Measurements from ENCODE around the gene ATAD3C. TPM values are rescaled to one million over a fixed set of nuclear protein-coding genes. Genes with fewer than 3 reads are reported as not detected.
"Not testable (repeated sequence)": the region's sequence is repeated elsewhere in the genome, so short reads cannot be mapped to it uniquely, and the experiment has no call there.

The ATAD3C gene
- total RNA-seq, 1 experiment from 2014 or later: 0.14 TPM

DNA sequence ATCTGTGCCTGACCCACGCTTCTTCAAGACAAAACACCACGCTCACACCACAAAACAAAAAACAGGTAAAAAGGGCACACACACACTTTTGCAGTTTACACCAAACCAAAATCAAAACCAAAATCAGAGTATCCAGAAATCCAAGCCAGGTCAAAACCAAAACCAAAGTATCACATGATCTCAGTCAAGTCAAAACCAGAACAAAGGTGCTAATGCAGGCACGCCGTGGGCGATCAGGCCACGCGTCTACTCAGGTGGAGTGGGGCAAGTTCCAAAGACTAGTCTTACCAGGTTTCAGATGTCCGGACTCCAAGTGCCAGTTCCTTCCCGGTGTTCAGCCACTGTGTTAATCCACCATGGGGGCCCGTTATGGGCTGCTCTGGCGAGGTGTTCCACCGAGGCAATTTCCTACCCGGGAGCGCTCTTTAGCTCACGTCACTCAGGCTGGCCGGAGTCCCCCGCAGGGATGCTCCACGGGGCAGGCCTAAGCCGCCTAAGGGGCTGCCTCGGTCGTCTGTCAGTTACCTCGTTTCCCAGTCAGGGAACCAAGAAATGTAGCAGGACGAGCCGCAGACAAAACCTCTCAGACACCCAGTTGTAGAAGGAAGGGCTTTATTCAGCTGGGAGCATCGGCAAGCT, 31.5 kb upstream of the ATAD3C start:
- in situ Hi-C loops (cut with HindIII; ENCODE audit: low sequenced_read_pairs); DNase-seq (ENCODE audit: low spot score): not testable (repeated sequence)

DNA sequence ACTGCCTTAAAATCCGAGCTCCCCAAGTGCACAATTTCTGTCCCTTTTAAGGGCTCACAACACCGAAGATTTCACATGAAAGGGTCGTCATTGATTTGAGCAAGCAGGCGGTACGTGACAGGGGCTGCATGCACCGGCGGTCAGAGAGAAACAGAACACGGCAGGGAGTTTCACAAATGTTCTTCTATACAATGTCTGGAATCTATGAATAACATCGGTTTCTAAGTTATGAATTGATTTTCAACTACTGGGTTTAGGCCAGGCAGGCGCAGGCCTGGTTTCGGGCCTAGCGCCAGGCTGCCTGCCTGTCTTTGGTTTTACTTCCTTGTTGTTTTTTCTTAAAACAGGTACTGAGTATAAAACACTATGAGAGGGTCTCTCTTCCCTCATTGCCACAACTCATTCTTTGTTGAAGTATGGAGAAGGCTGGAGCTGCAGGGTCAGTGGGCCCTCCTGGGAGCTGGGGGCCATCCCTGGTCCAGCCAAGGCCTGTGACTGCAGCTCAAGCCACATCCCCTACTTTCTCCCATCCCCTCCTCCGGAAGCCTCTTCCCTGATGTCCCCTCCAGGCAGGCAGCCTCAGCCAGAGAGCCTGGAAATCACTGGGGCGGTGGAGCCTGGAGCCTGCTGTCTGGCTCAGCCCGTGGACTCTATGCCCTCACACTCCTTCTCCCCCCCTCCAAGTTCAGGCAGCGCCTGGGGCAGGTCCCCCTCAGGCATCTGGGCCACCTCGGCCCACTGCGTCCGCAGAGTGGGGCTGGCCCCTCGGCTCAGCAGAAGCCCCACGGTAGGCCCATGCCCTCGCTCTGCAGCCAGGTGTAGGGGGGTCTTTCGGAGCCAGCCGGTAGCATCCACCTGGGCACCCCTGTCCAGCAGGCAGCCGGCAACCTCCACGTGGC, 30.8 kb upstream of the ATAD3C start:
- no peak for DNase-seq (ENCODE audit: low spot score)
- in situ Hi-C loops (cut with HindIII; ENCODE audit: low sequenced_read_pairs): no loop called here

DNA sequence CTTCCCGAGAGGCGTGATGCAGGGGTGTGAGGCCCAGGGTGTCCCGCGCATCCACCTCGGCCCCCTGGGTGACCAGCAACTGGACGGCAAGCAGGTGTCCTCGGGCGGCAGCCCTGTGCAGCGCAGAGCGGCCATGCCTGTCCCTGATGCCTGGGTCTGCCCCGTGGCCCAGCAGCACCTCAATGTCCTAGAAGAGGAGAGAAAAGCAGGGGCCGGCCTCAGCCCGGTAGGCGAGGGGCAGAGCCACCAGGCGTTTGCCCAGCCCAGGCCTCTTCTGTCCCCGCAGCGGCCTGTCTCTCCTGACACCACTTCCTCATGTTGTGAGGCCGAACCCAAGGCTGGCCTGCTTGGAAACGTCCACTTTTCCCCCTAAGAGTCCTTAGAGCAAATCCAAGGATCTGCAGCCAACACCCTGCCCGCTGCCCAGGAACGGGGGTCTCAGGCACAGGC, 30.1 kb upstream of the ATAD3C start:
- no peak for DNase-seq (ENCODE audit: low spot score)
- in situ Hi-C loops (cut with HindIII; ENCODE audit: low sequenced_read_pairs): no loop called here

DNA sequence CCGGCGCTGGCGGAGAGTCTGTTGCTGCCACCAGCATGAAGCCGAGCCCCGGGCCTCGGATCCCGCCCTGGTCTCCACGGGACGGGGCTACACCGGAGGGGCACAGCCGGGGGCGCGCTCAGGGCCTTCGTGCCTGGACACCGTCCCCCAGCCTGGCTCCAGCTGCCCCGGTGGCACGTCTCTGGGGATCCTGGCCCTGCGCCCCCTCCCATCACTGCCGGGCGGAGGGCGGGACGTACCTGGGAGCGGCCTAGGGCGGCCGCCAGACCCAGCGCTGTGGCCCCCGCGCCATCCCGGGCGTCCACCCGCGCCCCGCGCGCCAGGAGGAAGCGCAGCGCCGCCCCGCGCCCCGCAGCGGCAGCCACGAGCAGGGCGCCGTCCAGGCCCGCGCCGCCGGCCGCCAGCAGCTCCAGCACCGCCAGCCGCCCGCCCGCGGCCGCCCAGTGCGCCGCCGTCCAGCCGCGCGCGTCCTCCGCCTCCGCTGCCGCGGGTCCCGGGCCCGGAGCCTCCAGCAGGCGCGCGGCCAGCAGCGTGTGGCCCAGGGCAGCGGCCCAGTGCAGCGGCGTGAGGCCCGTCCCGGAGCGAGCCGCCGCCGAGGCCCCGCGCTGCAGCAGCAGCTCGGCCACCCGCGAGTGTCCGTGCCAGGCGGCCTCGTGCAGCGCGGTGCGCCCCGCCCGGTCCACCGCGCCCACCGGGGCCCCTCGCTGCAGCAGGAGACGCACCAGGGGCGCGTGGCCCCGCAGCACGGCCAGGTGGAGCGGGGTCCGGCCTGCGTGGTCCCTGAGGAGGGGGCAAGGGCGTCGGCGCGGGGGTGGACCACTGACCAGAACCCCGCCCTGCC, 29.5 kb upstream of the ATAD3C start:
- no peak for DNase-seq (ENCODE audit: low spot score)
- in situ Hi-C loops (cut with HindIII; ENCODE audit: low sequenced_read_pairs): no loop called here

DNA sequence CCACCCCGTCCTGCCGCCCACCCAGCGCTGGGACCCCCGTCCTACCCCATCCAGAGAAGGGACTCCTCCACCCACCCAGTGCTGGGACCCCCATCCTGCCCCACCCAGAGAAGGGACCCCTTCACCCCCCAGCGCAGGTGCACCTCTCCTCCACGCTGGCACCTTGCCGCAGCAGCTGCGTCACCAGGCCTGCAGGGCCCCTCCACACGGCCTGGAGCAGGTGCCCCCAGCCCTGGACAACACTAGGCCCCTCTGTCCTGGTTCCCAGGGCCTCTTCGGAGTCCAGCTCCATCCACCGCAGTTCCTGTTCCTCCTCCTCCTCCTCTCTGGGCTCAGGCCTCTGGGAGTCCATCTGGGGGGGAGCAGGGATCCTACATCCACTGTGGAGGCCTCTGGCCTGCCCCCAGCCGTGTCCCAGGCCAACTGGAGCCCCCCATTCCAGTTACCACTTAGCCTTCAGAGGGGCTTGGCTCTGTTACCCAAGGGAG, 28.8 kb upstream of the ATAD3C start:
- DNase-seq (ENCODE audit: low spot score): no peak
- in situ Hi-C loops (cut with HindIII; ENCODE audit: low sequenced_read_pairs): no loop called here

DNA sequence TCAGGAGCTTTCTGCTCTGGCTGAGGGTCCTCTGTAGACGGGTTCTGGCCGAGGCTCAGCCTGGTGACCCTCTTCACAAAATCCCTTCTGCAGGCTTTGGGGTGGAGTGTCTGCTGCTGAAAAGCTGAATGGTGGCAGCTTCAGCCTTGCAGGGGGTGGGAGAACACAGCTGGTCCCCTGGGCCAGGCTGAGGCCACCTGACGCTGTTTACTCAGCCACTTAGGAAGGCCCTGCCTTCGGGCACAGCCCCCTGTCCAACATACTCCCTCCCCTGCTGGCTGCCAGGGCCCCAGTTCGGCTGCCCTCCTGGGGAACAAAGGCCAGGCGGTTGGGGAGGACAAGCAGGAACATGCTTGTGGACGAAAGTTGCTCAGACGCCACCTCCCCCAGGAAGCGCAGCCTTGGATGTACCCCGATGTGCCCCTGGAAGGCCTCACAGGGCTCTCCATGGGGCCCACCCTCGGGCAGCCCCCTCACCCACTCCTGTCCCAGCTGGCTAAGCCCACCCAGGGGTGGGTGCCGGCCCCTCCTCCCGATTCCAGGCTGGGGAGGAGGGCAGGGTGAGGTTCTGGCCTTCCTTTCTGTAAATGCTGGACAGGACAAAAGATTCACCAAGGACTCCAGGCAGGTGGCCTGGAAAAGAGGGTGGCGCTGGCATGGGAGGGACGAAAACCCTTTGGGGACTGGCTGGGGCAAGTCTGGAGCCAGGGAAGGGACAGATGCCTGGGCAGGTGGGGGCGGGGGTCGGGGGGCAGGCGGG, 28.2 kb upstream of the ATAD3C start, which contains the start of gene ANKRD65:
TSS of gene ANKRD65 (minus strand) at position 130 of the 760 bp plus-strand sequence. CDS start 271 bp downstream, outside the sequence.
- in situ Hi-C loops (cut with HindIII; ENCODE audit: low sequenced_read_pairs): no loop called here
- DNase-seq (ENCODE audit: low spot score): no peak

DNA sequence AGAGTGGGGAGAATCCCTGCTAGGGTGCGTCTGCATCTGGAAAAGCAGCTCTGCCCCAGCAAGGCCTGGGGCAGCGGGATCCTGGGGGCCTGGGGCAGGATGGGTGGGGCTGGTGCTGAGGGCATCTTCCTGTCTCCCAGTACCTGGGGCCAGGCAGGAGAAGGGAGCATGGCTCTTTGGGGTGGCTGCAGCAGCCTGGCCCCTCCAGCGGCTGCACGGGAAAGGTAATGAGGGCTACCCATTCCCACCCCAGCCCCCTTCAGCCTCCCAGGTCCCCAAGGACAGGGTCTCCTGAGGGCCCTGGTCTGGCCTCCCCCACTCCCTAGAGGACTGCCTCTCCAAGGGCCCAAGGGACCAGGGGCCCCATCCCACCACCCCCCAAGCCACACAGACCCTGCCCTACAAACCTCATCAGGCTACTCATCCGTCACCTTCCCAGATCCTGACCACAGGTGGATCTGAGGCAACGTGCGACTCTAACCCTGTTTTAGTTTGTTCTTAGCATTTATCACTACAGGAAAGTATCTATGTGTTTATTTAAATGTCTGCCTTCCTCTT, 27.5 kb upstream of the ATAD3C start:
- DNase-seq (ENCODE audit: low spot score): no peak
- in situ Hi-C loops (cut with HindIII; ENCODE audit: low sequenced_read_pairs): no loop called here

DNA sequence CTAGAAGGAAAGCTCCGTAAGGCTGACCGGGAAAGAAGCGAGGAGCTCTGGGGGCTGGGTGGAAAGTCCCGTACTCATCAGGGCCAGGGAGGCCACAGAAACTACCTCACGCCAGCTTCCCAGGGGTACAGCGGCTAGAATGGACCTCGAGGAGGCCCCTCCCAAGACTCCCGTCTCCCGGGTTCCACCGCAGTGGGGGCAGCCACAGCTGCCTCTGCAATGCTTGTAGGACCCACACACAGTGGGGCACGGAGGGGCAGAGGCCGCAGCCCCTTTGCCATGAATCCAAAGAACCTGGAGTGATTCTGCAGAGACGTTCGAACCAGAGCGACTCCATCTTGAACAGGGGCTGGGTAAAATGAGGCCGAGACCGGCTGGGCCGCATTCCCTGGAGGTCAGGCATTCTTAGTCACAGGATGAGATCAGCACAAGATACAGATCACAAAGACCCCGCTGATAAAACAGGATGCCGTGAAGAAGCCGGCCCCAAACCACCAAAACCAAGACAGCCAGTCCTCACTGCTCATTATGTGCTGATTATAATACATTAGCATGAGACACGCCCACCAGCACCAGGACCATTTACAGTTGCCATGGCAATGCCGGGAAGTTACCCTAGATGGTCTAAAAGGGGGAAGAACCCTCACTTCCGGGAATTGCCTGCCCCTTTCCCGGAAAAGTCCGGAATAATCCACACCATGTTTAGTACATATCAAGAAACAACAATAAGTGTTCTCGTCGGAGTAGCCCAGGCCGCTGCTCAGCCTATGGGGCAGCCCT, 26.8 kb upstream of the ATAD3C start:
- no peak for DNase-seq (ENCODE audit: low spot score)

DNA sequence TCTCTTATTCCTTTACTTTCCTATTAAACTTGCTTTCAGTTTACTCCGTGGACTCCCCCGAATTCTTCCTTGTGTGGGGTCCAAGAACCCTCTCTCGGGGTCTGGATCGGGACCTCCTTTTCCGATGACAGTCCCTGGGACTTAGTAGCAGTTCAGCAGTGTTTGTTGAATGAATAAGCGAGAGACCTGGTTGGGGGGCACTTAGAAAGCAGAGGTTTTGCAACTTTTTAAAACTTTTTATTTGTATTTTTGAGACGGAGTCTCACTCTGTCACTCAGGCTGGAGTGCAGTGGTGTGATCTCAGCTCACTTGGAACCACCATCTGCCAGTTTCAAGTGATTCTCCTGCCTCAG, 26.3 kb upstream of the ATAD3C start:
- no peak for DNase-seq (ENCODE audit: low spot score)
- in situ Hi-C loops (cut with HindIII; ENCODE audit: low sequenced_read_pairs): no loop called here

More for the DNA sequence above, 26.8 kb upstream of the ATAD3C start:
- in situ Hi-C loops (cut with HindIII; ENCODE audit: low sequenced_read_pairs): no loop called here

DNA sequence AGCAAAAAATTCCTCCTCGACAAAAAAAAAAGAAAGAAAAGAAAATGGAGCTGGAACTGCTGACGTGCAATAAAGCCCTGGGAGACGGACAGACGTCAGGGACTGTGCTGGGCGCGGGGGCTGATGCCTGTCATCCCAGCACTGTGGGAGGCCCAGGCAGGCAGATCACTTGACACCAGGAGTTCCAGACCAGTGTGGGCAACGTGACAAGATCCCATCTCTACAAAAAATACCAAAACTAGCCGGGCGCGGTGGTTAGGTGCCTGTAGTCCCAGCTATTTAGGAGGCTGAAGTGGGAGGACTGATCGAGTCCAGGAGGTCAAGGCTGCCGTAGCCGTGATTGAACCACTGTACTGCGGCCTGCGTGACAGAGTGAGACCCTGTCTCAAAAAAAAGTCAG, 24.8 kb upstream of the ATAD3C start:
- in situ Hi-C loops (cut with HindIII; ENCODE audit: low sequenced_read_pairs): no loop called here
- no peak for DNase-seq (ENCODE audit: low spot score)

DNA sequence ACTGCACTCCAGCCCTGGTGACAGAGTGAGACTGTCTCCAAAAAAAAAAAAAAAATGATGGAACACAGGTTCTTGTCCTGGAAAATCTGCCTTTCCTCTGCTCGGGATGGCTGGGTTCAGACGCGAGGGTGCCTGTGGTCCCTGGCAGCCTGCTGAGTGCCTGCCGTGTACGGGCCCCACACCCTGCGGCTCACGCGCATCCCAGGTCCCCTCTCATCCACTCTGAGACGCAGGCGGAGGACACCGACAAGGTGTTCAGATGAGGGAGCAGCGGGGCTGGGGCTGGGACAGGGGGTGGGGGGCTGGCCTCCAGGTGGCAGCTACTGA, 24.1 kb upstream of the ATAD3C start:
- in situ Hi-C loops (cut with HindIII; ENCODE audit: low sequenced_read_pairs): no loop called here
- no peak for DNase-seq (ENCODE audit: low spot score)

DNA sequence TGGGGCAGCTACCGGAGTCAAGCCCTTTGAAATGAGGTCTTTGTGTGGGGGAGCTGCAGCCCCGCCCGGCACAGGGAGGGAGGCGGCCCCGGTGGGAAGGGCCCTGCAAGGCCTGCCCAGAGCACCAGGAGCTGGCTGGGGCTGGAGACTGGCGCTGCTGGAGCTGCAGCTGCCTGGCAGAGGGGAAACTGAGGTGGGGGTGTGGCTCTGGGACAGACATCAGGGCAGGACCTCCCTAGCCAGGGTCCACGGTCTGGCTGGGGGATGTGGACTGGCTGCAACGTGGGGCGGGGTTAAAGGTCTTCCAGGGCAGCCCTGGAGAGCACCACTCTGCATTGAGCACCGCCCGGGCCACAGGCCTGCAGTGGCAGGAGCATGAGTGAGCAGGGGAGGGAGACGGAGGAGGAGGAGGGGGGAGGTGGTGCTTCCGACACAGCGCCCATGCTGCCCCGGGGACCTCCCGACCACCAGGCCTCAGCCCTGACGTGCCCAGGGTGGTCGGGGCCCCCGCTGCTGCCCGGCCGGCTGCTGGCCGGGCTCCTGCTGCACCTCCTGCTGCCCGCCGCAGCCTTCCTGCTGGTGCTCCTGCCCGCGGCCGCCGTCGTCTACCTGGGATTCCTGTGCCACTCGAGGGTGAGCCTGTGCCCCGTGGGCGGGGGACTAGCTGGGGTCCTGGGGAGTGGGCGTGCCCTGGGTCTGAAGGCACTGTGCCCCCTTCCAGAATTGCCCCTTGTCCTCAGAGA, 23.6 kb upstream of the ATAD3C start:
- DNase-seq (ENCODE audit: low spot score): no peak
- in situ Hi-C loops (cut with HindIII; ENCODE audit: low sequenced_read_pairs): no loop called here

DNA sequence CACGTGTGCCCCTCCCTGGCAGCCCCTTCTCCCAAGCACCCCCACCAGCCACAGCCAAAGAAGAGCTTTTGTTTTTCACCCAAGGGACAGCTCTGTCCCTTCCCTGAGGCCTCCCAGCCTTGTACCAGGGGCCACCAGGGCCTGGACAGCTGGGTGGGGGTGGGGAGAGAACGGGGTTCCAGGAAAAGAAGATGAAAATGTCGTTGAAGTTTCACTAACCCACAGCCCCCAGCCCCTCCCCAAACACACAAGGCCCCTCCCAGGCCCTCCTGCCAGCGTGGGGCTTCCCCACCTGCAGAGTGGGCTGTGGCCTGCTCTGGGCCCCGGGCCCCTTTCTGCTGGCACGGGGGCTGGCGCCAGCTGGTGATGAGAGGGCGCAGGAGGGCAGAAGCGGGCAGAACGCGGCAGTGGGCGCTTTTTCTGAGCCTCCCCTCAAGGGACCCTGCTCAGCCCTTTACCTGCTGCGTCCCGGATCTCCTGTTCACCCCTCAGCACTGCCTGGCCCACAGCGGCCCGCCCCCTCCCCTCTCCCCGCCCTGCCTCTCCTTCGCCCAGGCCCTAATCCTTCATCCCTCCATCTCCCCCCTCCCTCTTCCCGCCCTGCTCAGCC, 22.9 kb upstream of the ATAD3C start:
- in situ Hi-C loops (cut with HindIII; ENCODE audit: low sequenced_read_pairs): no loop called here
- no peak for DNase-seq (ENCODE audit: low spot score)

DNA sequence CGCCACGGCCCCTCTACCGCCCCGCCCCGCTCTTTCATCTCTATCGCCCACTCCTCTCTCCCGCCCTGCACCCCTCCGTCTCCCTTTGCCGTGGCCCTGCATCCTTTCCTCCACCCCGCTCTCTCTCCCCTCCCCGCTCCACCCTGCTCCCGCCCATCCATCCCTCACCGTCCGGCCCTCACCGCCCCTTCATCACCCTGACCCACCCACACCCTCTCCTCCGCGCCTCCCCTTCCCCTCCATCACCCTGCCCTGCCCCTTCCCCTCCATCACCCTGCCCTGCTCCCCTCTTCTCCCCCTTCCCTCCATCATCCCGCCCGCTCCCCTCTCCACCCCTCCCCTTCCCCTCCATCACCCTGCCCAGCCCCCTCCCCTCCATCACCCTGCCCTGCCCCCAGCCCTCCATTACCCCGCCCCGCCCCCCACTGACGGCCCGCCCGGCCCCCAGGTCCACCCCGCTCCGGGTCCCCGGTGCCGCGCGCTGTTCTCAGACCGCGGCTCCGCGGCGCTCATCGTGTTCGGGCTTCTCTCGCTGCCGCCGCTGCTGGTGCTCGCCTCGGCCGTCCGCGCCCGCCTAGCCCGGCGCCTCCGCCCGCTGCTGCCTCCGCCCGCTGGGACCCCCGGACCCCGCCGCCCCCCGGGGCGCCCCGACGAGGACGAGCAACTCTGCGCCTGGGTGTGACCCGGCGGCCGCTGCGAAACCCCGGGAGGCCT, 22.2 kb upstream of the ATAD3C start:
- in situ Hi-C loops (cut with HindIII; ENCODE audit: low sequenced_read_pairs): no loop called here
- no peak for DNase-seq (ENCODE audit: low spot score)

DNA sequence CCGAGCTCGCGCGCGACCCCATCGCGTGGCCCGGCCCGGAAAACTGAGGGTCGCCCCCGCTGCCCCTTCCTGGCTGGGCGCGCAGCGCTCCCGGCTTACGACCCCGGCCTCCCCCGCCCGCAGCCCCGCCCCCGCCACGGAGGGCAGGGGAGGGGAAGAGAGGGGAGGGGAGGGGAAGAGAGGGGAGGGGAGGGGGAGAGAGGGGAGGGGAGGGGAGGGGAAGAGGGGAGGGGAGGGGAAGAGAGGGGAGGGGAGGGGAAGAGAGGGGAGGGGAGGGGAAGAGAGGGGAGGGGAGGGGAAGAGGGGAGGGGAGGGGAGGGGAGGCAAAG, 21.7 kb upstream of the ATAD3C start:
- DNase-seq (ENCODE audit: low spot score): no peak
- in situ Hi-C loops (cut with HindIII; ENCODE audit: low sequenced_read_pairs): no loop called here

DNA sequence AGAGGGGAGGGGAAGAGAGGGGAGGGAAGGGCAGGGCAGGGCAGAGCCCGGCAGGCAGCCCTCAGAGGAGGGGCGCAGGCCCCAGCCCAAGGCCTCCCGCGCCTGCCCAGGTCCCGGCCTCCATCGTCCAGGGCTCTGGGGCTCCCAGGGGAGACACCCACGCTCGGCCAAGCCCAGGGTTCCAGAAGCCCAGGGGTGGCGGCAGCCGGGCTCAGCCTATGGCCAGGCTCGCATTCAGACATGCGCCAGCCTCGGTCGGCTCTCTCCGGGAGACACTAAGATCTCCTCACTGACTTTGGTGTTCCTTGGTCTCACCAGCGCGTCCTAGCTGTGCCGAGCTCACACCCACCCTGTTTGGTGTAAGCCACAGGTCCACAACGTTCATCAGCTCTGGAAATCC, 21.3 kb upstream of the ATAD3C start:
- no peak for DNase-seq (ENCODE audit: low spot score)
- in situ Hi-C loops (cut with HindIII; ENCODE audit: low sequenced_read_pairs): no loop called here

Measured in G401 (cell line).